HG03175 (cell line): Measurements from ENCODE around the gene DENND5A.

Experiments used
- ATAC-seq: cut with Tn5 transposase; IDR thresholded peaks from one replicate; pipeline ENCODE4 v1.9.1; 2021; ENCODE audit warnings: mild to moderate bottlenecking, moderate library complexity; ENCODE audit not compliant: unreplicated experiment

DENND5A gene

DNA sequence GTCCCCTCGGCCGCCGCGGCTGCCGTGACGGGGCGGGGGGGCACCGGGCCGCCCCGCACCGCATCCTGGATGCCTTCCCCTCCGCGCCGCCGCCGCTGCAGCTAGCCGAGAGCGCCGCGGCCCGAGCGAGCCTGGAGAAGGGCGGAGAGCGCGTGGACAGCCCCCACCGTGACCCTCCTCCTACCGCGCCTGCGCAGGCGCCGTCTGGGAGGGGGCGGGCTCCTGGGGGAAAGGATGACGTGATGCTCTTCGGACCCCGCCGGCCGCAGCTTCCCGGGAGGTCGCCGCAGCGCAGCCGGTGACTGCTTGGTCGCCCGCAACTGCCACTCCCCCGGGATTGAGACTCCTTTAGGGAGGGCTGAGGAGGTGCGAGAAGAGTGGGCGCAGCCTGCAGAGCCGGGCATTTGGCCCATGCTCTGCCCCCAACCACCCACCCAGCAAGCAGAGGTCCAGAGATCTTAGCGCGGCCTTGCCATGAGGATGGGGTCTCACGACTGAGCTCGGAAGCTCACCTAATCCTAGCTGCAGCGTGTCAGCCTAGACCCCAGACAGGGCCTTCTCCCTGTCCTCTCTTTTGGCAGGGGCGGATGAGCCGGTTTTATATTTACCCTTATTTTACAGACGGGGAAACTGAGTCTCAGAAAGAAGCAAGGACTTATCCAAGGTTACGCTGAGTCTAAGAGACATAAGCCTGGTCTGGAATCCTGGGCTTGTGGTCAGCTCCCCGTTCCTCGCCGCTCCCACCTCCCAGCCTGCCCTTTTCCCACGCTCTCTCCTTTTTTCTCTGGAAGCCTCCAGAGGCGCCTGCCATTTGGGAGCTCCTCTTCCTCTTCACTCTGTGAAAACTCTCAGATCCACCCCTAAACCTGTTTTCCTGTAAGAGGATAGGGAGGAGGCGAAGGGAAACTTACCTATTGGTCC lies at the start of gene DENND5A:
Gene DENND5A, minus strand, starts transcription at position 140 of the 921 bp plus-strand sequence. CDS start 281 bp downstream, outside the sequence.
- peak; percentile 32 for ATAC-seq

- ATAC-seq = peak; percentile 95
These were observed 49.3 kb upstream of the DENND5A start, which contains the start of gene TMEM41B for GRCh38 chr11:9314291-9315077. Gene TMEM41B (minus strand): TSS chr11:9314593. CDS start chr11:9314441, 152 bp downstream.

GRCh38 chr11:9313648-9314290 lies 48.6 kb upstream of the DENND5A start:
- ATAC-seq = peak; percentile 16

DNA sequence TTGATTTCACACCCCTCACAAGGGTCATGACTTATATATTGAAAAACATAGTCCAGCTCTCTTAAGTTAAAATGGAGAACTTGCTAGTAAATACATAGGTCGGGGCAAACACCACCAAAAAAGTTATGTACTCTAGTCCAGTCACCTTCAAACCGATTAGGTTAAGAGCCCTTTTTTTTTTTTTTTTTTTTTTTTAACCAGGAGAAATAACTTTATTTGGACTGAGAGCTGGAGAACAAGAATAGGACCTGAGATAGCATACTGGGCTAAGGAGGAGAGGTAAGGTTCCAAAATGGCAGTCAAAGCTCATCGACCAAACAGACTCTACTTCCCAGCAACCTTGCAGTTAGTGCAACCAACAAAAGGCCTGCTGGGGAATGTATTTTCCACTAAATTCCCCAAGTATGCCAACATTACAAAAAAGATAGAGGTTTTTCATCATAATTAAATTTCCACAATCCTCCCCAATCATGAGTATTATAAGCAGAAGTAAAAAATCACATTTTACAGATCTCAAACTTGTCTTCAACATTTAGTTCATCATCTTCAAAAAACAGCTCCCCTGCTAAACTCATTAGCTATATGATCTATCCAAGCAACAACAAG lies 45.4 kb upstream of the DENND5A start:
- no peak for ATAC-seq

- no peak for ATAC-seq
These were observed 39.0 kb upstream of the DENND5A start for GRCh38 chr11:9304178-9304577.

DNA sequence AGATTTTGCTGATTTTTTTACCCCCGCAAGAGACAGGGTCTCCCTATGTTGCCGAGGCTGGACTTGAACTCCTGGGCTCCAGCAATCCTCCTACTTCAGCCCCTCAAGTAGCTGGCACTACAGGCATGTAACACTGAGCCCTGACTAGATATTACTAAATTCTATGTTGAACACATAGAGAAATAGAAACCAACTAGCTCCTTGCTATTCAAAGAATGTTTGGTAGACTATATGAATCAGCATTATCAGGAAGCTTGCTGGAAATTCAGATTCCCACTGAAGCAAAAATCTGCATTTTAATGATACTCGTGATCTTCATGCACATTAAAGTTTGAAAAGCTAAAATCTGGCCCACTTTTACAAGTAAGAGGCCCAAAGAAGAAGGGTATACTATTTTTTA lies 37.3 kb upstream of the DENND5A start:
- no peak for ATAC-seq

DNA sequence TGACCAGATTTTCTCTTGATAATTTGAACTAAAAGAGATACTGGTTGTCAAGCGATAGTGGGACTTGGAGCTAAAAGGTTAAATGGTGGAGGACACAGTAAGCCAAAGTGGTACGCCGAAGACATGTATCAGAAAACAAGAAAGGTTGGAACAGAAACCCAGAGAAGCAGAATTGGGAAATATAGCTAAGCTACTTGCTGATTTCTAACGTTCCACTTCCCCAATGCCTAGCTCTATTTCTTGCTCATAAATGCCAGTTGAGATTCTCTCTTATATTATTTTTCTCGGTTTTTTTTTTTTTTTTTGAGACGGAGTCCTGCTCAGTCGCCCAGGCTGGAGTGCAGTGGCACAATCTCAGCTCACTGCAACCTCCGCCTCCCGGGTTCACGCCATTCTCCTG lies 36.6 kb upstream of the DENND5A start:
- no peak for ATAC-seq

GRCh38 chr11:9293646-9294045 lies 28.5 kb upstream of the DENND5A start:
- ATAC-seq = no peak

DNA sequence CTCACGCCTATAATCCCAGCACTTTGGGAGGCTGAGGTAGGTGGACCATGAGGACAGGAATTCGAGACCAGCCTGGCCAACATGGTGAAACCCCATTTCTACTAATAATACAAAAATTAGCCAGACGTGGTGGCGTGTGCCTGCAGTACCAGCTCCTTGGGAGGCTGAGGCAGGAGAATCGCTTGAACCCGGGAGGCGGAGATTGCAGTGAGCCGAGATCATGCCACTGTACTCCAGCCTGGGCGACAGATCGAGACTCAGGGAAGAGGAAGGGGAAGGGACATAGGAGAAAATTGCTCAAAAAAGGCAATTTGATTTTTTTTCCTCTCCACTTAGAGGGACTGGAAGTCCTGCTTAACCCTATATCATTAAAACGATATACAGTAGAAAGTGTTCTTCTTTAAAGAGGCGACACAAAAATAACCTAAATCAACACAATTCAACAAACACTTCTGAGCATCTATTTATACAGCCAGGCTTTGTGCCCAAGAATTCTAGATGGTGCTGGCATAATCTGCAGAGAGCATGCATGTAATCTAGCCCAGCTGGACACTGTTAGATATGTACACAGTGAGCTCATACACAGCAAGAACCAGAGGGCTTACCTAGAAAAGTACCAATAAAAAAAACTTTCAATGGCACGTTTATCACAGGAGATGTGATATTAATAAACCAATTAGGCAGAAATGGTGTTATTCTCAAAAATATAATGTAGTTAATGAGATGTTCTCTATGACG lies 20.9 kb upstream of the DENND5A start:
- no peak for ATAC-seq

- ATAC-seq = peak; percentile 96
These were observed 15.6 kb upstream of the DENND5A start for GRCh38 chr11:9280655-9281301.

- ATAC-seq = no peak
These were observed 12.0 kb upstream of the DENND5A start for GRCh38 chr11:9277176-9277575.

GRCh38 chr11:9276571-9276970 lies 11.4 kb upstream of the DENND5A start:
- no peak for ATAC-seq

GRCh38 chr11:9274499-9275258 lies 9.5 kb upstream of the DENND5A start:
- no peak for ATAC-seq

DNA sequence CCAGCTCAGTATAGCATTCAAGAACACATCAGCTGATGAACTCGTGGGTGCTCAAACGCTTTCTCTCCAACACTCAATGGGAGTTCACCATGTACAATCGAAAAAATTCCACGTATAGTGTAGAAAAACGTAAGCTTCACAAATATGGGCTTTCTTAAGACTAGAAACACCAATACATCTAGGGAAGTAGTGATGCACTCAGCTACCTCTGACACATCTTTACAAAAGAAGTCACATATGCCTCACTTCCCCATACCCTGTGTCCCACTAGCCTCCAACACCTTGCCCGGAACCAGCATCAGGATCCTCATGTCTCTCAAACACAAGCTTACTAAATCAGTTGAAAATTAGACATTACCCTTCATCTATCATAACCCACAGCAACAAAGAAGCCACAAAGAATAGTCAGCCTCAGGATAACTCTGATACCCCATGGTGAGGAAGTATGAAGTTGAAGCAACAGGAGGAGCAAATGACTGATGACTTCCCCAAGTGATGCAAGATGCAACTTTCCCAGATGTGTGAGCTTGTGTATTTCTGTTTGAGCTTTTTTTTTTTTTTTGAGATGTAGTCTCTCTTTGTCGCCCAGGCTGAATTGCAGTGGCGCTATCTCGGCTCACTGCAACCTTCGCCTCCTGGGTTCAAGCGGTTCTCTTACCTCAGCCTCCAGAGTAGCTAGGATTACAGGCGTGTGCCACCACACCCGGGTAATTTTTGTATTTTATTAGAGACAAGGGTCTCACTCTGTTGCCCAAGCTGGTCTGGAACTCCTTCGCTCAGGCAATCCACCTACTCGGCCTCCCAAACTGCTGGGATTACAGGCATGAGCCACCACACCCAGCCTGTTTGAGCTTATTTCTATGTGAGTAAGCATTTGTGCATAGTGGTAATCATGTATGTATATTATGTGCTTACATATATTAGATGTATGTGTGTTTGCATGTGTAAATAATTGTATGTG lies 8.5 kb upstream of the DENND5A start:
- no peak for ATAC-seq

DNA sequence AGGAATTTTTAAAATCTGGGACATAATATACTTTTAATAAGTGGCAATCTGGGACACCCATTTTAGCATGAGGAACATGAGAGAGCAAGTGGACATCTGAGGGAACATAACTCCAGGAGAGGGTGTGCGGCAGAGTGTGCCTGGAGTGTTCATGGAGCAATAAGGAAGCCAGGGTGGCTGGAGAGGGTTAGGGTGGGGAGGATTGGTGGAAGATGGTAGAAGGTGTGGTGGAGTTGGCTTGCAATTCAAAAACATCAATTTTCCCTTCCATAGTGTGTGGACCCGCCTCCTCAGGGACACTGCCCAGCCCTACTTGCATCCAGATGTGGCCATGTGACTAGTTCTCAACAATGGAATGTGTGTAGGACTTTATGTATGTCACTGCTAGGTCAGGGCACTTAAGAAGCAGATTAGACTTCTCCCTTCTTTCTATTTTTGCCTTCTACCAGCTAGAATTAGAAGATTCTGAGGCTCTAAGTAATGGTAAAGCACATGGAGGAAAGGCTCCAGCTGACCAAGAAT lies 4.4 kb upstream of the DENND5A start:
- ATAC-seq = no peak

DNA sequence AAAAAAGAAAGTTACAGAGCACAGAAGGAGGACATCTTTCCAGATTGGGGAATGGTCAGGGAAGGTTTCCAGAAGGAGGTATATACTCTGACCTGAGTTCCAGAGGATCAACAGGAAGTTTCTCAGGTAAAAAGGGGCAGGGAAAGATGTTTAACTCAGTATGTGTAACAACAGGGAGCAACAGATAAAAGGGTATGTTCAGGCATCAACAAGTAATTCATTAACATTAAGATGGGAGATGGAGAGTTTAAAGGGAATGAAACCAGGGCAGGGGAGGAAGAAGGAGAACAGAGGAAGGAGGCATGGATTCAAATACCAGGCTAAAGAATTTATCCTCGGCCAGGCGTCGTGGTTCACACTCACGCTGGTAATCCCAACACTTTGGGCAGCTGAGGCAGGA lies 2.5 kb upstream of the DENND5A start:
- ATAC-seq = no peak

DNA sequence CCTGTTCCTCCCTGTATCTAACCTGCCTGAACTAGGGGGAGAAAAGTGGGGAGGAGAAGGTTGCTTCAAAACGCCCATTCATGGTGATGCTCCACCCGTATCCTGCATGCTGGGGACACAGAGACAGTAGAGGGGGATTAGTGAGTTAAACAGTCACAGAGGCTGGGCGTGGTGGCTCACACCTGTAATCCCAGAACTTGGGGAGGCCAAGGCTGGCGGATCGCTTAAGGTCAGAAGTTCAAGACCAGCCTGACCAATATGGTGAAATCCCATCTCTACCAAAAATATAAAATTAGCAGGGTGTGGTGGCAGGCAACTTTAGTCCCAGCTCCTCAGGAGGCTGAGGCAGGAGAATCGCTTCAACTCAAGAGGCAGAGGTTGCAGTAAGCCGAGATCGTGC lies 1.8 kb upstream of the DENND5A start:
- no peak for ATAC-seq
